ENCODE measurements around the gene RPL7A. TPM values are rescaled to one million over a fixed set of nuclear protein-coding genes. Genes with fewer than 3 reads are reported as not detected.
"Not testable (repeated sequence)": the region's sequence is repeated elsewhere in the genome, so short reads cannot be mapped to it uniquely, and the experiment has no call there.

The RPL7A gene
- total RNA-seq, 1 experiment from 2014 or later: 2,747 TPM

DNA sequence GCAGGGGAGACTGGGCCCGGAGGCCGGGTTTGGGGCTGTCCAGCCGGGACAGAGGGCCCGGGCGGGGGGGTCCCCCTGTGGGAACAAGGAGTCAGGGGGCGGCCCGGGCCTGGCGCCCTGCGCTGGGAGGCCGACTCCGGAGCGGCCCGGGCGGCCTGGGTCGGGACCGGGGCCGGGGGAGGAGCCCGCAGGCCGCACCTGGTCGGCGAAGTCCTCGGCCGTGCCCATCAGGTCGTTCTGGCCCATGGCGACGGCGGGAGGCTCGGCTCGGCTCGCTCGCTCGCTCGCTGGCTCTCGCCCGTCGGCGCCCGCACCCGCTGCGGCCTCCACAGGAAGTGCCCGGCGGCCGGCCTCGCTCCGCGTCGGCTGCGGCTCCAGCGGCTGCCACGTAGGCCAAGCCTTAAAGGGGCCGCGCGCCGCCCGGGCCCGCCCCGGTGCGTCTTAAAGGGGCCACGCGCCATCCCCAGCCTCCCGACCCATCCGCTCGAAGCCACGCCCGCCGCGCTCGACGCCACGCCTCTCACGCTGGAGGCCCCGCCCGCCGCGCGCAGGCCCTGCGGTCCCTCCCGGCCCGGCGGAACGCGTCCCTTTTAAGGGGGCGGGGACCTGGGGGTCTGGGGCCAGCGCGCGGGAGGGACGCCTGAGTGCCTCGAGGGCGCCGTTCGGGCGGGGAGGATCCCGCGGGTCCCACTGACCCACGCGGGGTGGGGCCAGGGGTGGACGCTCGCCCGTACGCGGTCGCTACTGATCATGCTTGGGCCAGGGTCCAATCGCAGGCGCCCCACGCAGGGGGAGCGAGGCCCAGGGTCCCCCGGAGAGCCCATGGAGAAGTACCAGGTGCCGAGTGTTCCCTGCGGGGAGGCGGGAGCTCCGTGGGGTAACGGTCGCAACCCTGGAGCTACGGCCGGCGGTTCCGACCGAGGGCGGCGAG, 28.0 kb downstream of the RPL7A start, which contains the start of the genes STKLD1 and SURF4 (continued):
- no peak for TF ChIP-seq PRRX2 (CRISPR knock-in tag; IDR thresholded peaks at IDR 0.05)
- TF ChIP-seq, protein P1, sequence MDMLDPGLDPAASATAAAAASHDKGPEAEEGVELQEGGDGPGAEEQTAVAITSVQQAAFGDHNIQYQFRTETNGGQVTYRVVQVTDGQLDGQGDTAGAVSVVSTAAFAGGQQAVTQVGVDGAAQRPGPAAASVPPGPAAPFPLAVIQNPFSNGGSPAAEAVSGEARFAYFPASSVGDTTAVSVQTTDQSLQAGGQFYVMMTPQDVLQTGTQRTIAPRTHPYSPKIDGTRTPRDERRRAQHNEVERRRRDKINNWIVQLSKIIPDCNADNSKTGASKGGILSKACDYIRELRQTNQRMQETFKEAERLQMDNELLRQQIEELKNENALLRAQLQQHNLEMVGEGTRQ (CRISPR knock-in tag; IDR thresholded peaks at IDR 0.05): peak; percentile 52; the same call in 1 of the 2 replicates
- no peak for TF ChIP-seq TEAD1 (CRISPR knock-in tag; IDR thresholded peaks at IDR 0.05)
- TF ChIP-seq, protein P2, sequence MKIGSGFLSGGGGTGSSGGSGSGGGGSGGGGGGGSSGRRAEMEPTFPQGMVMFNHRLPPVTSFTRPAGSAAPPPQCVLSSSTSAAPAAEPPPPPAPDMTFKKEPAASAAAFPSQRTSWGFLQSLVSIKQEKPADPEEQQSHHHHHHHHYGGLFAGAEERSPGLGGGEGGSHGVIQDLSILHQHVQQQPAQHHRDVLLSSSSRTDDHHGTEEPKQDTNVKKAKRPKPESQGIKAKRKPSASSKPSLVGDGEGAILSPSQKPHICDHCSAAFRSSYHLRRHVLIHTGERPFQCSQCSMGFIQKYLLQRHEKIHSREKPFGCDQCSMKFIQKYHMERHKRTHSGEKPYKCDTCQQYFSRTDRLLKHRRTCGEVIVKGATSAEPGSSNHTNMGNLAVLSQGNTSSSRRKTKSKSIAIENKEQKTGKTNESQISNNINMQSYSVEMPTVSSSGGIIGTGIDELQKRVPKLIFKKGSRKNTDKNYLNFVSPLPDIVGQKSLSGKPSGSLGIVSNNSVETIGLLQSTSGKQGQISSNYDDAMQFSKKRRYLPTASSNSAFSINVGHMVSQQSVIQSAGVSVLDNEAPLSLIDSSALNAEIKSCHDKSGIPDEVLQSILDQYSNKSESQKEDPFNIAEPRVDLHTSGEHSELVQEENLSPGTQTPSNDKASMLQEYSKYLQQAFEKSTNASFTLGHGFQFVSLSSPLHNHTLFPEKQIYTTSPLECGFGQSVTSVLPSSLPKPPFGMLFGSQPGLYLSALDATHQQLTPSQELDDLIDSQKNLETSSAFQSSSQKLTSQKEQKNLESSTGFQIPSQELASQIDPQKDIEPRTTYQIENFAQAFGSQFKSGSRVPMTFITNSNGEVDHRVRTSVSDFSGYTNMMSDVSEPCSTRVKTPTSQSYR (CRISPR knock-in tag; IDR thresholded peaks at IDR 0.05): 0 out of 2 replicates have a peak, but pooled peaks have one; percentile 15
- TF ChIP-seq, protein P3, sequence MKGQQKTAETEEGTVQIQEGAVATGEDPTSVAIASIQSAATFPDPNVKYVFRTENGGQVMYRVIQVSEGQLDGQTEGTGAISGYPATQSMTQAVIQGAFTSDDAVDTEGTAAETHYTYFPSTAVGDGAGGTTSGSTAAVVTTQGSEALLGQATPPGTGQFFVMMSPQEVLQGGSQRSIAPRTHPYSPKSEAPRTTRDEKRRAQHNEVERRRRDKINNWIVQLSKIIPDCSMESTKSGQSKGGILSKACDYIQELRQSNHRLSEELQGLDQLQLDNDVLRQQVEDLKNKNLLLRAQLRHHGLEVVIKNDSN (CRISPR knock-in tag; IDR thresholded peaks at IDR 0.05): no peak
- TF ChIP-seq, protein P4, sequence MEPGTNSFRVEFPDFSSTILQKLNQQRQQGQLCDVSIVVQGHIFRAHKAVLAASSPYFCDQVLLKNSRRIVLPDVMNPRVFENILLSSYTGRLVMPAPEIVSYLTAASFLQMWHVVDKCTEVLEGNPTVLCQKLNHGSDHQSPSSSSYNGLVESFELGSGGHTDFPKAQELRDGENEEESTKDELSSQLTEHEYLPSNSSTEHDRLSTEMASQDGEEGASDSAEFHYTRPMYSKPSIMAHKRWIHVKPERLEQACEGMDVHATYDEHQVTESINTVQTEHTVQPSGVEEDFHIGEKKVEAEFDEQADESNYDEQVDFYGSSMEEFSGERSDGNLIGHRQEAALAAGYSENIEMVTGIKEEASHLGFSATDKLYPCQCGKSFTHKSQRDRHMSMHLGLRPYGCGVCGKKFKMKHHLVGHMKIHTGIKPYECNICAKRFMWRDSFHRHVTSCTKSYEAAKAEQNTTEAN (CRISPR knock-in tag; IDR thresholded peaks at IDR 0.05): peak; percentile 88
- TF ChIP-seq, protein P5, sequence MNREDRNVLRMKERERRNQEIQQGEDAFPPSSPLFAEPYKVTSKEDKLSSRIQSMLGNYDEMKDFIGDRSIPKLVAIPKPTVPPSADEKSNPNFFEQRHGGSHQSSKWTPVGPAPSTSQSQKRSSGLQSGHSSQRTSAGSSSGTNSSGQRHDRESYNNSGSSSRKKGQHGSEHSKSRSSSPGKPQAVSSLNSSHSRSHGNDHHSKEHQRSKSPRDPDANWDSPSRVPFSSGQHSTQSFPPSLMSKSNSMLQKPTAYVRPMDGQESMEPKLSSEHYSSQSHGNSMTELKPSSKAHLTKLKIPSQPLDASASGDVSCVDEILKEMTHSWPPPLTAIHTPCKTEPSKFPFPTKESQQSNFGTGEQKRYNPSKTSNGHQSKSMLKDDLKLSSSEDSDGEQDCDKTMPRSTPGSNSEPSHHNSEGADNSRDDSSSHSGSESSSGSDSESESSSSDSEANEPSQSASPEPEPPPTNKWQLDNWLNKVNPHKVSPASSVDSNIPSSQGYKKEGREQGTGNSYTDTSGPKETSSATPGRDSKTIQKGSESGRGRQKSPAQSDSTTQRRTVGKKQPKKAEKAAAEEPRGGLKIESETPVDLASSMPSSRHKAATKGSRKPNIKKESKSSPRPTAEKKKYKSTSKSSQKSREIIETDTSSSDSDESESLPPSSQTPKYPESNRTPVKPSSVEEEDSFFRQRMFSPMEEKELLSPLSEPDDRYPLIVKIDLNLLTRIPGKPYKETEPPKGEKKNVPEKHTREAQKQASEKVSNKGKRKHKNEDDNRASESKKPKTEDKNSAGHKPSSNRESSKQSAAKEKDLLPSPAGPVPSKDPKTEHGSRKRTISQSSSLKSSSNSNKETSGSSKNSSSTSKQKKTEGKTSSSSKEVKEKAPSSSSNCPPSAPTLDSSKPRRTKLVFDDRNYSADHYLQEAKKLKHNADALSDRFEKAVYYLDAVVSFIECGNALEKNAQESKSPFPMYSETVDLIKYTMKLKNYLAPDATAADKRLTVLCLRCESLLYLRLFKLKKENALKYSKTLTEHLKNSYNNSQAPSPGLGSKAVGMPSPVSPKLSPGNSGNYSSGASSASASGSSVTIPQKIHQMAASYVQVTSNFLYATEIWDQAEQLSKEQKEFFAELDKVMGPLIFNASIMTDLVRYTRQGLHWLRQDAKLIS (CRISPR knock-in tag; IDR thresholded peaks at IDR 0.05; ENCODE audit: borderline replicate concordance): no peak
- 0 out of 2 replicates have a peak, but pooled peaks have one; percentile 10 for TF ChIP-seq KAT7 (CRISPR knock-in tag; IDR thresholded peaks at IDR 0.05; ENCODE audit: borderline replicate concordance)
- TF ChIP-seq JAZF1 (CRISPR knock-in tag; IDR thresholded peaks at IDR 0.05): no peak
- no peak for TF ChIP-seq ZNF317 (CRISPR knock-in tag; IDR thresholded peaks at IDR 0.05; ENCODE audit: borderline replicate concordance, low read depth)

DNA sequence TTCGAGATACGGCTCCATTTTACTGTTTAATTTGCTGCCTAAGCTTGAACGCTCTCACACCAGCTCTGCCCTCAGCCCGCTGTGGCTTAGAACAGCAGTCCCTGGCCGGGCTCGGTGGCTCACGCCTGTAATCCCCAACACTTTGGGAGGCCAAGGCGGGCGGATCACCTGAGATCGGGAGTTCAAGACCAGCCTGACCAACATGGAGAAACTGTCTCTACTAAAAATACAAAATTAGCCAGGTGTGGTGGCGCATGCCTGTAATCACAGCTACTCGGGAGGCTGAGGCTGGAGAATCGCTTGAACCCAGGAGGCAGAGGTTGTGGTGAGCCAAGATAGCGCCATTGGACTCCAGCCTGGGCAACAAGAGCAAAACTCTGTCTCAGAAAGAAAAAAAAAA, 29.3 kb downstream of the RPL7A start:
- peak overlapping the region; percentile 53 for H3K4me3 Mint-ChIP-seq
- H3K4me1 Mint-ChIP-seq: peaks cover 15% of the 10 kb centered on the region
- ATAC-seq; H3K36me3 Mint-ChIP-seq; DNase-seq (ENCODE audit: low spot score); POLR2A ChIA-PET; H3K27ac Mint-ChIP-seq; H3K9me3 Mint-ChIP-seq: not testable (repeated sequence)
- peaks cover 30% of the 10 kb centered on the region for H3K27me3 Mint-ChIP-seq (ENCODE audit: low read depth)
- CTCF ChIA-PET: interaction anchor here (0.6 to 2.3 kb wide), 8 partner anchors 19 to 109 kb away, joined by 3 to 11 read pairs (median 4); partner anchors contain the start of genes ADAMTS13 and CACFD1

Data from WTC11 (cell line).